B cell (primary cell): ENCODE results near the gene SFTPB. TPM values are rescaled to one million over a fixed set of nuclear protein-coding genes. Genes with fewer than 3 reads are reported as not detected.

Experiments used
- ATAC-seq: fragments of 200-7000 bp; cut with Tn5 transposase; one replicate; pipeline ENCODE4 v1.10.0; 2021; ENCODE audit warnings: low read depth, mild to moderate bottlenecking, moderate number of reproducible peaks, moderate library complexity
- CTCF ChIA-PET: fragments of 350-600 bp; sonication (Branson Sonifier 250); formaldehyde crosslinking; loops from one replicate; lab custom pipeline; 2021; ENCODE audit warnings: antibody characterized with exemption, inconsistent platforms; lab: Charles Lee
- POLR2A ChIA-PET: fragments of 350-600 bp; sonication (Branson Sonifier 250); formaldehyde crosslinking; loops from one replicate; lab custom pipeline; 2021; ENCODE audit warnings: antibody characterized with exemption; lab: Charles Lee
- DNase-seq: peaks from one replicate; pipeline ENCODE4 v3.0.0; 2013
- H2AFZ ChIP-seq: 2 replicates; pipeline ENCODE4 v1.6.1; 2012; ENCODE audit warnings: mild to moderate bottlenecking, low read depth, low read length; ENCODE audit not compliant: insufficient read depth, poor library complexity, severe bottlenecking
- H3K27ac ChIP-seq, 2 donors: 1 replicate in 1 of 2; 2 replicates in 1 of 2; pipeline ENCODE4 v1.5.1; 2012 to 2013; ENCODE audit warnings: low read length in 2 of 2, mild to moderate bottlenecking in 2 of 2, moderate library complexity in 1 of 2
- H3K27me3 ChIP-seq, 4 experiments: fragments of 200-600 bp in 1 of 4; sonication (generic) in 1 of 4; replicated peaks in 1 of 4; 1 replicate in 2 of 4; 2 replicates in 2 of 4; pipeline versions ENCODE4 v1.6.1 to v1.7.0; 2013 to 2016; ENCODE audit warnings: low read length in 3 of 4, mild to moderate bottlenecking in 2 of 4, mixed read lengths in 1 of 4, moderate library complexity in 1 of 4; ENCODE audit not compliant: insufficient read depth in 4 of 4, control insufficient read depth in 3 of 4; ENCODE audit errors: control extremely low read depth in 1 of 4
- H3K36me3 ChIP-seq, 2 experiments: replicated peaks in 1 of 2; 1 replicate in 1 of 2; 2 replicates in 1 of 2; pipeline versions ENCODE4 v1.6.1 to v1.7.1; 2013; ENCODE audit warnings: low read length in 1 of 2; ENCODE audit not compliant: insufficient read depth in 2 of 2, control insufficient read depth in 1 of 2; ENCODE audit errors: control extremely low read depth in 1 of 2, extremely low read depth in 1 of 2
- H3K4me1 ChIP-seq, 2 donors: fragments of 200-600 bp in 1 of 2; sonication (generic) in 1 of 2; 1 replicate in 1 of 2; 2 replicates in 1 of 2; pipeline versions ENCODE4 v1.5.1 to v1.6.1; 2013 to 2017; ENCODE audit warnings: low read length in 2 of 2; ENCODE audit not compliant: control insufficient read depth in 2 of 2, insufficient read depth in 2 of 2
- H3K4me2 ChIP-seq: replicated peaks from 2 replicates; pipeline ENCODE3; 2012; ENCODE audit warnings: mild to moderate bottlenecking, low read depth, low read length; ENCODE audit not compliant: poor library complexity, severe bottlenecking
- H3K4me3 ChIP-seq, 5 experiments: fragments of 200-600 bp in 1 of 5; sonication (generic) in 1 of 5; 1 replicate in 3 of 5; 2 replicates in 2 of 5; pipeline versions ENCODE4 v1.5.1 to v1.7.0; 2011 to 2016; ENCODE audit warnings: low read length in 4 of 5, mild to moderate bottlenecking in 4 of 5, low read depth in 2 of 5, control low read depth in 1 of 5, moderate library complexity in 1 of 5; ENCODE audit not compliant: insufficient read depth in 1 of 5; ENCODE audit errors: control extremely low read depth in 1 of 5, extremely low read depth in 1 of 5
- H3K79me2 ChIP-seq: fragments of 200-600 bp; sonication (generic); one replicate; pipeline ENCODE4 v1.6.0; 2016; ENCODE audit warnings: low read length; ENCODE audit not compliant: control insufficient read depth, insufficient read depth
- H3K9ac ChIP-seq: fragments of 200-600 bp; sonication (generic); 2 replicates; pipeline ENCODE4 v1.6.1; 2017; ENCODE audit warnings: mild to moderate bottlenecking, low read length, moderate library complexity
- H3K9me3 ChIP-seq, 3 donors: one replicate each; pipeline versions ENCODE4 v1.6.1 to v1.7.1; 2013; ENCODE audit warnings: low read length in 2 of 3; ENCODE audit not compliant: control insufficient read depth in 2 of 3, insufficient read depth in 1 of 3; ENCODE audit errors: control extremely low read depth in 1 of 3
- H4K20me1 ChIP-seq: 2 replicates; pipeline ENCODE4 v1.6.0; 2012; ENCODE audit warnings: mild to moderate bottlenecking, low read length; ENCODE audit not compliant: insufficient read depth, control insufficient read depth, poor library complexity, severe bottlenecking
- H3K27ac Mint-ChIP-seq: one replicate; pipeline ENCODE4 v1.8.0; 2021; ENCODE audit warnings: mixed read lengths
- H3K27me3 Mint-ChIP-seq: one replicate; pipeline ENCODE4 v1.8.0; 2021; ENCODE audit warnings: mixed read lengths
- H3K4me1 Mint-ChIP-seq: one replicate; pipeline ENCODE4 v1.8.0; 2021; ENCODE audit warnings: mixed read lengths
- H3K4me3 Mint-ChIP-seq: one replicate; pipeline ENCODE4 v1.8.0; 2021; ENCODE audit warnings: mixed read lengths
- H3K9me3 Mint-ChIP-seq: one replicate; pipeline ENCODE4 v1.8.0; 2022; ENCODE audit warnings: mixed read lengths; ENCODE audit not compliant: insufficient read depth
- EZH2 ChIP-seq: IDR thresholded peaks from 2 replicates; pipeline ENCODE4 v1.6.1; 2012; ENCODE audit warnings: borderline replicate concordance, low read depth, mild to moderate bottlenecking, moderate library complexity, low read length; ENCODE audit not compliant: insufficient read depth, poor library complexity, severe bottlenecking
- WGBS: methylation state at CpG from one replicate; pipeline ENCODE4 v1.1.5; 2013; ENCODE audit warnings: missing lambda C conversion rate; ENCODE audit not compliant: insufficient coverage; 5-methylcytosine and 5-hydroxymethylcytosine counted together
- intact Hi-C: fragments of 100-400 bp; cut with micrococcal nuclease; formaldehyde crosslinking; loops from one replicate; pipeline ENCODE4 v1.10.0; 2022
- polyA plus RNA-seq: library from polyadenylated mRNA; depleted of rRNA; stranded (reverse); fragments of >200 nt; gene quantifications from 2 replicates; pipeline ENCODE4 v1.2.3, GENCODE V29; 2012
- total RNA-seq, 2 donors: library from RNA; stranded (reverse); fragments of 120-200 nt in 1 of 2; gene quantifications; 1 replicate in 1 of 2; 2 replicates in 1 of 2; pipeline versions ENCODE4 v1.2.3 to v1.2.4, GENCODE V29; 2013 to 2022
- TF ChIP-seq, protein P1 (sequence below): fragments of 200-600 bp; IDR thresholded peaks from one replicate; pipeline ENCODE4 v1.8.0; 2022; ENCODE audit warnings: antibody characterized with exemption, mild to moderate bottlenecking

The SFTPB gene
- total and polyA plus RNA-seq, 2 donors (not counting 1 experiment from before 2014, with no cell fraction given): not detected

DNA sequence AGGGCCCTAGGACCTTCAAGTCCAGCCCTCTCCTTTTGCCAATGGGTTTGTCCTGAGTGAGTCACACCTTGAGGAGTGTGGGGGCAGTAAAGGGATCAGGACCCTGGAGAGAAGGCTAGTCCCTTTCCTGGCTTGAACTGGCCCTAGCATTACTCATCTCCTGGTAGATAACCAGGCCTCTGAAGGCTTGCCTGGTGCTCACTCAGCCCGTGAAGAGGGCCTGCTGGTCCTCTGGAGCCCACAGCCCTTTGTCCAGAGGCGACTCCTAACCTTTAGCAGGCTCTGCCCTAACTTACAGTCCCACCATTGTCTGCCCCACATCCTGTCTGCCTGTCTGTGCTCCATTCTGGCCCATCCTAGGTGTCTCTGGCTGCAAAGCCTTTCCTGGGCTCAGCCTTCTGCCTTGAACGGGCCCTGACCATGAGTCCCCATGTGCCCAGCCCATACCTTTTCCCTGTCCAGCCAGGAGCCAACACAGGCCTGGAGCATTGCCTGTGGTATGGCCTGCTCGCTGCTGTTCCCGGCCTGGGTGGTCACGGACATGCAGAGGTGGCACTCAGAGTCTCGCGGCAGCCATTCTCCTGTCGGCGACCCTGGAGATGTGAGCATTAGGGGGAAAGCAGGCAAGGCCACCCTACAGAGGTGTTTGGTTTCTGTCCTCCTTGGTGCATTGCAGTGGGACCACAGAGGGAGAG, 5.0 kb downstream of the SFTPB start:
- no peaks in the 10 kb centered on the region for H3K27me3 Mint-ChIP-seq
- Histone ChIP-seq H3K4me2 (no peak overlapping the region), H3K27me3 (peaks cover 0 to 2% (median 0%) of the 10 kb centered on the region in 4 experiments), H4K20me1 (no peaks in the 10 kb centered on the region), H3K27ac (no peak overlapping the region), H3K9ac (no peak overlapping the region), H3K9me3 (no peaks in the 10 kb centered on the region), H2AFZ (no peak overlapping the region), H3K4me1 (no peaks in the 10 kb centered on the region), H3K36me3 (peaks cover 0 to 3% of the 10 kb centered on the region in 2 experiments), H3K79me2 (no peaks in the 10 kb centered on the region), H3K4me3 (no peak overlapping the region)
- TF ChIP-seq EZH2: no peak
- TF ChIP-seq, protein P1, sequence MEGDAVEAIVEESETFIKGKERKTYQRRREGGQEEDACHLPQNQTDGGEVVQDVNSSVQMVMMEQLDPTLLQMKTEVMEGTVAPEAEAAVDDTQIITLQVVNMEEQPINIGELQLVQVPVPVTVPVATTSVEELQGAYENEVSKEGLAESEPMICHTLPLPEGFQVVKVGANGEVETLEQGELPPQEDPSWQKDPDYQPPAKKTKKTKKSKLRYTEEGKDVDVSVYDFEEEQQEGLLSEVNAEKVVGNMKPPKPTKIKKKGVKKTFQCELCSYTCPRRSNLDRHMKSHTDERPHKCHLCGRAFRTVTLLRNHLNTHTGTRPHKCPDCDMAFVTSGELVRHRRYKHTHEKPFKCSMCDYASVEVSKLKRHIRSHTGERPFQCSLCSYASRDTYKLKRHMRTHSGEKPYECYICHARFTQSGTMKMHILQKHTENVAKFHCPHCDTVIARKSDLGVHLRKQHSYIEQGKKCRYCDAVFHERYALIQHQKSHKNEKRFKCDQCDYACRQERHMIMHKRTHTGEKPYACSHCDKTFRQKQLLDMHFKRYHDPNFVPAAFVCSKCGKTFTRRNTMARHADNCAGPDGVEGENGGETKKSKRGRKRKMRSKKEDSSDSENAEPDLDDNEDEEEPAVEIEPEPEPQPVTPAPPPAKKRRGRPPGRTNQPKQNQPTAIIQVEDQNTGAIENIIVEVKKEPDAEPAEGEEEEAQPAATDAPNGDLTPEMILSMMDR: no peak
- no peaks in the 10 kb centered on the region for H3K4me1 Mint-ChIP-seq
- intact Hi-C loops: no loop called here
- no peak overlapping the region for H3K27ac Mint-ChIP-seq
- 95% methylated on average over 10 of the region's 10 CpGs for whole genome bisulfite sequencing
- H3K4me3 Mint-ChIP-seq: no peak overlapping the region
- POLR2A ChIA-PET: no interaction called here
- DNase-seq (no peak), ATAC-seq (no peak)
- no peaks in the 10 kb centered on the region for H3K9me3 Mint-ChIP-seq
- CTCF ChIA-PET: interaction anchor here (1.6 kb wide), 1 partner anchor 25 kb away, joined by 3 read pairs; no protein-coding TSS in a partner anchor

DNA sequence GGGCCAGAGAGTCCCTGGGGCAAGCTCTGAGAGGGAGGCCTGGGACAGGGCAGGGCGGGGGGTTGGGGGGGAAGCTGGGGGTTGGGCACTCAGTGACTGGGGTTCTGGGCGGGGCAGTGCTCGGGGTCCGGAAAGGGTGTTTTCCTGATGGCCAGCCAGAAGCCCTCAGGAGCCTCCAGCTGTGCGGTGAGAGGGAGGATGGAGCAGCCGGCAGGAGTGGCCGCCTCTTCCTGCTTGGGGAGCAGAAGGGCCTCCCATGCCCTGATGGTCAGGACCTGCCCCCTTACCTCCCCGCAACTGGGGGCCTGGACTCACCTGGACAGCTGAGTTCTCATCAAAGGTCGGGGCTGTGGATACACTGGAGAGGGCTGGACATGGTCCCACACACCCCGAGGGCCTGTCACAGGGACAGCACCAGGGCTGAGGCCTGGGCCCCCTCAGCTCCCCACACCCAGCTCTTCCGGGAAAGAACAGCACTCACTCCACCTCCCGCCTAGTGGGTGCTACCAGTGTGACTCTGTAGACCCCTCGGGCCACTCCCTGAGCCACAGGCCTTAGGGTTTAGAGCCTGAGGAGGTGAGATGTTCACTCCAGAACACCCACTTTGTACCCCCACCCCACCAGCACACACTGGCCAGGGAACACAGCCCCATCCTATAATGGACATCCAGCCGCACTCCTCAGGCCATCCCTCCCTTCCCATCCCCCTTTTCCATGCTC, 6.7 kb downstream of the SFTPB start:
- no peak overlapping the region for H2AFZ ChIP-seq
- ChIA-PET POLR2A (no interaction called here), CTCF (no interaction called here)
- no peak overlapping the region for H3K4me2 ChIP-seq
- no peak overlapping the region for H3K27ac Mint-ChIP-seq
- H3K4me1 Mint-ChIP-seq: no peaks in the 10 kb centered on the region
- TF ChIP-seq, protein P1: no peak
- no peak for TF ChIP-seq EZH2
- H3K4me3 Mint-ChIP-seq: no peak overlapping the region
- no peak overlapping the region for H3K4me3 ChIP-seq
- DNase-seq (no peak), ATAC-seq (no peak)
- no peaks in the 10 kb centered on the region for H3K4me1 ChIP-seq
- H3K27me3 ChIP-seq: no peaks in the 10 kb centered on the region
- no peaks in the 10 kb centered on the region for H3K79me2 ChIP-seq
- H3K9ac ChIP-seq: no peak overlapping the region
- no peaks in the 10 kb centered on the region for H4K20me1 ChIP-seq
- H3K27me3 Mint-ChIP-seq: no peaks in the 10 kb centered on the region
- no peaks in the 10 kb centered on the region for H3K9me3 Mint-ChIP-seq
- WGBS: 87% methylated on average over 11 of the region's 14 CpGs
- H3K9me3 ChIP-seq: no peaks in the 10 kb centered on the region
- H3K36me3 ChIP-seq: peaks cover 0 to 3% of the 10 kb centered on the region in 2 experiments
- H3K27ac ChIP-seq: no peak overlapping the region
- intact Hi-C loops: no loop called here
